ENCODE measurements around the gene RPP14. TPM values are rescaled to one million over a fixed set of nuclear protein-coding genes. Genes with fewer than 3 reads are reported as not detected.
"Not testable (repeated sequence)": the region's sequence is repeated elsewhere in the genome, so short reads cannot be mapped to it uniquely, and the experiment has no call there.

The RPP14 gene
- total RNA-seq (2014; rRNA removed; shearing (Covaris generic)) = 25.4 and 26.4 TPM in 2 replicates
- polyA plus RNA-seq (2015; cell fraction: cytosol; rRNA removed) = 16.9 and 18.1 TPM in 2 replicates
- polyA plus RNA-seq (2015; cell fraction: nucleus; rRNA removed) = 18.2 and 23.8 TPM in 2 replicates

DNA sequence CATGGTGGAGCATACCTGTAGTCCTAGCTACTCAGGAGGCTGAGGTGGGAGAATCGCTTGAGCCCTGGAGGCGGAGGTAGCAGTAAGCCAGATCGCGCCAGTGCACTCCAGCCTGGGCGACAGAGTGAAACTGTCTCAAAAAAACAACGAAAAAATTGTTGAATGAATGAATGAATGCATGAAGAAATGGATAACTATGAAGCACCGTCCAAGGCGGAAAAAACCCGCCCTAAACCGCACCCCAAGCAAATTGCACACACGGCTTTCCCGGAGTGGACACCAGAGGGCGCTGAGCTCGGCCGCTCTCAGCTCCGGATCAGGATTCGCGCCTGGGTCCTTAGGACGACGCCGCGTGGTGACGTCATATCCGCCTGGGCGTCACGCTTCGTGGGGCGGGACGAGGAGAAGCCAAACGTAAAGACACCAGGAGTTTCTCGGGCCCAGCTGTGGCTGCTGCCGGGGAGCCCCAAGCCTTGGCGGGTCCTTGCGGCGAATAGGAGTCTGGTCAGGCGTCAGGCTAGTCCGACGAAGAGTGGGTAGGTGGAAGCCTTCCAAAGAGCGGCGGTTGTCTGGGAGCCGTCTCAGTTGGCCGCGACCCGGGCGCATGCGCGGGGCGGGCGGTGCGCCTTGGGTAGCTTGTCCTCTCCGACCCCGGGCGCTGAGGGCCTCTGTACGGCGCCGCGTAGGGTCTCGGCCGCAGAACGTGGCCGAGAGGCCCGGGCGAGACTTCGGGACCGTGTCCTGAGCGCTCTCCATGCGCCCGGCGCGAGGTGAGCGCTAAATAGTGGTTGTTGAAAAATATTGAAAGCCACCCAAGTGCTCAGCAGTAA lies at the start of gene RPP14, which contains the start of gene HTD2:
RPP14 (plus strand) TSS at position 364 of the 830 bp plus-strand sequence. CDS start 4,085 bp downstream, outside the sequence.
HTD2 (plus strand) TSS at position 639 of the 830 bp plus-strand sequence. CDS start 11,094 bp downstream, outside the sequence.
- in situ Hi-C loops (cut with HindIII; ENCODE audit: low pct_unique_long_range_greater_than_20kb, low sequenced_read_pairs) = no loop called here
- peak; percentile 96 for DNase-seq (ENCODE audit: low read depth, low spot score)

DNA sequence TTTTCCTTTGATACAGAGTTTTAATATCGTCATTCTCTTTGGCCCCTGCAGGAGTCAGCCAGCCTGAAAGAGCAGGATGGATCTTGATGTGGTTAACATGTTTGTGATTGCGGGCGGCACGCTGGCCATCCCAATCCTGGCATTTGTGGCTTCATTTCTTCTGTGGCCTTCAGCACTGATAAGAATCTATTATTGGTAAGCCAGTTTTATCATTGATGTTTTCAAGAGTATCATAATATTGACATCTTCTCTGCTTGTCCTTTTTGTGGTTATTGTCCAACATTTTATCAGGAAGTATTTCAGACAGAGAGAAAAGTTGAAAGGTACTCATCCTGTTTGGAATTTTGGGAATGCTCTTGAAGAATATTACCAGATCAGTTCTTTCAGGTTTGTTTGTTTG lies 49.5 kb upstream of the RPP14 start:
- no peak for DNase-seq (ENCODE audit: low read depth, low spot score)
- in situ Hi-C loops (cut with HindIII; ENCODE audit: low pct_unique_long_range_greater_than_20kb, low sequenced_read_pairs) = no loop called here

DNA sequence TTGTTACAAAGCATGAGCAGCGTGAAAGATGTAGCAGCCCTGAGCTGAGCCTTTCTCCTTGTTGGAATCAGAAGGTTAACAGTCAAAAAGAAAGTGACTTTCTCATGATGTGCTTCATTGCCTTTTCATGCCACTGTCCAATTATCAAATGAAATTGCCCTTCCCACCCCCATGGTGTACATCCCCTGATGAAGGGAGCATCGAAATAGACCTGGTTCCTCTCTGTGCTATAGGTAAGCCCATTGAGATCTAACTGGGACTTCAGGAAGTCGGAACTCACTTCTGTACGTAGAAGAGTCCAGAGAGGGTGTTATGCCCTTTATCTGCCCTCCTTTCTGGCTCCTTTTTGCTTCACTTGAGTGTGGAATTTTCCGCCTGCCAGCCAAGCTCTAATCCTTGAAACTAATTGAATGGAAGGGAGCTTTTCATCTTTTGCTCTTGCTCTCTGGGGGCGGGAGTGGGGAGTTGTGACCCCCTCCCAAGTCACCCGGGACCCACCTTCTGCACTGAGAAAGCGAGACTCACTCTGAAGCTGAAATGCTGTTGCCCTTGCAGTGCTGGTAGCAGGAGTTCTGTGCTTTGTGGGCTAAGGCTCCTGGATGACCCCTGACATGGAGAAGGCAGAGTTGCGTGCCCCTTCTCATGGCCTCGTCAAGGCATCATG lies 47.5 kb upstream of the RPP14 start:
- DNase-seq (ENCODE audit: low read depth, low spot score) = no peak
- in situ Hi-C loops (cut with HindIII; ENCODE audit: low pct_unique_long_range_greater_than_20kb, low sequenced_read_pairs) = no loop called here

DNA sequence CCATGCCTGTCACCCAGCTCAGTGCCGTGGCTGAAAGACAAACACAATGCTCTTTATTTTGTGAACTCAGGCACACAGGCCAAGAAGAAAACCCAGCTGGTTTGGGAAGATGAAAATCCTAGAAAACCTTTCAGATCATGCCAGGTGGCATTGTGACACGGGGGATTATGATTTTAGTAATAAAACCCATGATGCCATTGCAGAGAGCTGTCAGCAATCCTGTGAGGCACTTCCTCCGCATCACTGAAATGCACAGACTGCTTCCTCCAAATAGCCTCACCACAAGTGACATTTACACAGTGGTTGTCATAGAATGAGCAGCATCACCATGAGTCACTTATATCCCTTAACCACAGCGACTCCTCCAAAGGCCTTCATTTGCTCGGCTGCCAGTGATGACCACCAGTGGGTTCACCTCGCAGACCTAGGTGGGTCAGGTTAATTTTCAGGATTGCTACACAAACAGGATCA lies 45.7 kb upstream of the RPP14 start:
- DNase-seq (ENCODE audit: low read depth, low spot score) = peak; percentile 42

DNA sequence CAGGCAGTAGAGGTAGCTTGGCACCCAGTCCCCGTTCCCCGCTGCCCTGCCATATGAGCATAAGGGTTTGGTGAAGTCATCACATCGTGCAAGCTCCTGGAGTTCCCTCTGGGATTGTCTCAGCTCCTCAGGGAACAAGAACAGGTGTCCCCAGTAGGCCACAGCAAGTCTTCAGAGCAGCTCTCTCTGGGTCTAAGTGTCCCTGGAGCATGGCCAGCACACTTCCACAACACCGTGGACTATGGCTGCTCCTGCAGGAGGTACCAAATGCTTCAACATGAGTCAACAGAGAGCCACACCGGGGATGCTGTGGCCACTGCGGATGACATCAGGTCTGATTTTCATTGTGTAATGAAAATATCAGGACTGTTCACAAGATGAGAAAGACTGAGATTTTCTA lies 45.3 kb upstream of the RPP14 start:
- DNase-seq (ENCODE audit: low read depth, low spot score) = no peak
- in situ Hi-C loops (cut with HindIII; ENCODE audit: low pct_unique_long_range_greater_than_20kb, low sequenced_read_pairs) = no loop called here

More for the DNA sequence above, 45.7 kb upstream of the RPP14 start:
- in situ Hi-C loops (cut with HindIII; ENCODE audit: low pct_unique_long_range_greater_than_20kb, low sequenced_read_pairs) = no loop called here

DNA sequence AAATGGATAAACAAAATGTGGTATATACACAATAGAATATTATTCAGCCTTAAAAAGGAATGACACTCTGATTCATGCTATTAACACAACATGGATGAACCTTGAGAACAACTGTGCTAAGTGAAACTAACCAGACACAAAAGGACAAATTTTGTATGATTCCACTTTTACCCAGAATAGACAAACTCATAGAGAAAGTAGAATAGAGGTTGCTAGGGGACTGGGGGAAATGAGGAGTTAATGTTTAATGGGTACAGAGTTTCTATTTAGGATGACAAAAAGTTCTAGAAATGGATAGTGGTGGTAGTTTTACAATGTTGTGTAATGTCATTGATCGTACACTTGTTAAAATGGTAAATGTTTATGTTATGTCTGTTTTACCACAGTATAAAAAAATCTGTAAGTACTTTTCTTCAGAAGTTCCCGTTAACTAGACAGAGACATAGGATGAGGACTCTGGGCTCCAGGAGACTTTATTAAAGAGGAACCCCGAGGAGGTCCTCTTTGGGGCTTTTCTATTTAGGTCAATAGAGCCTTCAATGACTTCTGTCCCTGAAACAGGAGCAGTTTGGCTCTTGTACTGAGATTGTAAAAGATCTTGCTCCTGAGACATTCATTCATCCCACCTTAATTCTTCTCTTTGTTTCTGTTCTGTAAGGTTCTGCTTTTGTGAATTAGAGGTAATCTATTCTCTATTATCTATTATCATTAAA lies 43.9 kb upstream of the RPP14 start:
- in situ Hi-C loops (cut with HindIII; ENCODE audit: low pct_unique_long_range_greater_than_20kb, low sequenced_read_pairs) = no loop called here
- DNase-seq (ENCODE audit: low read depth, low spot score) = no peak

DNA sequence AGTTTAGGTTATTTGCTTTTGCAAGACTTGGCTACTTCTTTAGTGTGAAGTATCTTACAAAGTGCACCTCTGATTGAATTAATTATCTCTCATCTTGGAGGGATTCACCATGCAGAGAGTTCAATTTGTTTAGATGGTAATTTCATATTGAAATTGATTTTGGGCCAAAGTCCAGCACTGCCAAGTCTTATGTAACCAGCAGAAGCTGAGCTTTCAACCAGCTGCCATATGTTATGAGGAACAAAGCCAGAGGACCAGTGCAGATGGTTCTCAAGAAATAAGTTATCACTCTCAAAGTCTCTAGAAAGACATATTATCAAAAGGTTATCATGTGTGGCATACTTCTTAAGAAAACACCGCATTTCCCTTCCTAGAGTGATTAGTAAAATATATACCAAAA lies 39.5 kb upstream of the RPP14 start:
- DNase-seq (ENCODE audit: low read depth, low spot score) = no peak
- in situ Hi-C loops (cut with HindIII; ENCODE audit: low pct_unique_long_range_greater_than_20kb, low sequenced_read_pairs) = no loop called here

DNA sequence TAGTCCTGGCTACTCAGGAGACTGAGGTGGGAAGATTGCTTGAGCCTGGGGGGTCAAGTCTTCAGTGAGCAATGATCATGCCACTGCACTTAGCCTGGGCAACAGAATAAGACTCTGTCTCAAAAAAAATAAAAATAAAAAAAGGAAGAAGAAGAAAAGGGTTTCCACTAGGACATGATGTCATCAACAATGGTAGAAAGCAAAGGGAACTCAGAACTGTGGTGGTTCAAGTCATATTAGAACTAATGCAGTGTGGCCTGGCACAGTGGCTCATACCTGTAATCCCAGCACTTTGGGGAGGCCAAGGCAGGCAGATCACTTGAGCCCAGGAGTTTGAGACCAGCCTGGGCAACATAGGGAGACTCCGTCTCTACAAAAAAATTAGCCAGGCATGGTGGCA lies 38.5 kb upstream of the RPP14 start:
- DNase-seq (ENCODE audit: low read depth, low spot score); in situ Hi-C loops (cut with HindIII; ENCODE audit: low pct_unique_long_range_greater_than_20kb, low sequenced_read_pairs): not testable (repeated sequence)

DNA sequence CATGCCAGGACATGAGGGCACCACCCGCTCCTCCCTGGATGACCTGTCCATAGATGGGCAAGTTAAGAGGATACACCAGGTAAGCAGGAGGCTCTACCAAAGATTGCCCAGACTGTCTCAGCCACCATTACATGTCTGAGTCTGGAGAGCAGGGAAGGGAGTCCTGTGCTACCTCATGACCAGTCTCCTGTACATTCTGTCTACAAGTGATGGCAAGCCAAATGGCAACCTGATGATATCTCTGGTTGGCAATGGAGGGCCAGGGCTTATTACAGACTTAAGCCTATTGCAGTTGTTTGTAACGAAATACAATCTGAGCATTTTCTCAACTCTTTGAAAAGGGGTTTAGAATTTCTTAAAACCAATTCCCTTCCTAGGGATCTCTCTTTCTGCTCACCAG lies 36.7 kb upstream of the RPP14 start:
- DNase-seq (ENCODE audit: low read depth, low spot score) = no peak
- in situ Hi-C loops (cut with HindIII; ENCODE audit: low pct_unique_long_range_greater_than_20kb, low sequenced_read_pairs) = no loop called here

DNA sequence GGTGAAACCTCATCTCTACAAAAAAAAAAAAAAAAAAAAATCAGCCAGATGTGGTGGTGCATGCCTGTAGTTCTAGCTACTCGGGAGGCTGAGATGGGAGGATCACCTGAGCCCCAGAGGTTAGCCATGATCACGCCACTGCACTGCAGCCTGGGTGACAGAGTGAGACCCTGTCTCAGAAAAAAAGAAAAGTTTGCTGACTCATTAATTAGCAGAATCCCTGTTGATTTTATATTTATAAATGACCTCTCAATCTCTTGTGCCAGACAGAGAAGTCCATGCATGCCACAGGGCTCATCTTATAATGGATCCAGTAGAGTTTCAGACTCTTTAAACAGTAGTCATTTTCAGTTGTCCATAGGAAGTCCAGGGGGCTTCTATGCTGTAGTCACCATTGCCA lies 35.6 kb upstream of the RPP14 start:
- DNase-seq (ENCODE audit: low read depth, low spot score) = no peak
- in situ Hi-C loops (cut with HindIII; ENCODE audit: low pct_unique_long_range_greater_than_20kb, low sequenced_read_pairs) = no loop called here

DNA sequence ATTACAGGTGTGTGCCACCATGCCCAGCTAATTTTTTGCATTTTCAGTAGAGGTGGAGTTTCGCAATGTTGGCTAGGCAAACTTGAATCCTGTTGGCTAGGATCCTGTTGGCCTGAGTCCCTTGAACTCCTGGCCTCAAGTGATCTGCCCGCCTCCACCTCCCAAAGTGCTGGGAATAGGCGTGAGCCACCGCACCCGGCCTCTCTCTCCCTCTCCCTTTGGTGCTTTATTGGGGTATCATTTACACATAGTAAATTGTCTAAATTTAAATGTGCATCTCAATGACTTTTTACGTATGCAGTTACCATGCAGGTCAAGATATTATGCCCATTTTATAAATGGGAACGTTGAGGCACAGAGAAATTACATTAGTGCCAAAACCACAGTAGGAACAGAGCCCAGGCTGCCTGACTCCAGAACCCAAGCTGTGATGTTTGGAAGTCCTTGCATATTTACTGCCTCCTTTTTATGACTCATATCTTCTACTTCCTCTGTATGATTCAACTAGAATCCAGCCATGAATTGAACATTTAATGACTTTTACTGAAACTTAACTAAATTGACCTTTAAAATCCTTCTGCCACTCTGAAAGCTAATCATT lies 34.0 kb upstream of the RPP14 start:
- DNase-seq (ENCODE audit: low read depth, low spot score) = peak; percentile 54
- in situ Hi-C loops (cut with HindIII; ENCODE audit: low pct_unique_long_range_greater_than_20kb, low sequenced_read_pairs) = no loop called here

DNA sequence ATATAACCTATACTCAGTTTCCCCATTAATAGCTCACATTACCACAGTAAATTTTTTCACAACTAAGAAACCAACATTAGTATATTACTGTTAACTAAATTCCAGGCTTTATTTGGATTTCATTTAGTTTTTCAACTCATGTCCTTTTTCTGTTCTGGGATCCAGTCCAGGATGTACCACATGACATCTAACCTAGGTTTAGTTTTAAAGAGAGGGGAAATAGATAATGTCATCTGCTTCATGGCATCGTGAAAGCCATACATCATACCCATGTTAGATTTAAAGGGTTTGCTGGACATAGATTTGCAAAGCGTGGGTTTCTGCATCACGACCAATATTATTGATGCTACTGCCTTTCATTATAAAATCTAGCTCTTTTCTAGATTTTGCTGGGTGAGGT lies 33.2 kb upstream of the RPP14 start:
- in situ Hi-C loops (cut with HindIII; ENCODE audit: low pct_unique_long_range_greater_than_20kb, low sequenced_read_pairs) = no loop called here
- no peak for DNase-seq (ENCODE audit: low read depth, low spot score)

DNA sequence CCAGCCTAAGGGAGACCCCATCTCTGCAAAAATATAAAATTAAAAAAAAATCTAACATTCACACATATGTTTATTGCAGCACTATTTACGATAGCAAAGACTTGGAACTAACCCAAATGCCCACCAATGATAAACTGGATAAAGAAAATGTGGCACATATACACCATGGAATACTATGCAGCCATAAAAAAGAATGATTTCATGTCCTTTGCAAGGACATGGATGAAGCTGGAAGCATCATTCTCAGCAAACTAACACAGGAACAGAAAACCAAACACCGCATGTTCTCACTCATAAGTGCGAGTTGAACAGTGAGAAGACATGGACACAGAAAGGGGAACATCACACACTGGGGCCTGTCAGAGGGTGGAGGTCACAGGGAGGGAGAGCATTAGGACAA lies 32.7 kb upstream of the RPP14 start:
- DNase-seq (ENCODE audit: low read depth, low spot score); in situ Hi-C loops (cut with HindIII; ENCODE audit: low pct_unique_long_range_greater_than_20kb, low sequenced_read_pairs): not testable (repeated sequence)

DNA sequence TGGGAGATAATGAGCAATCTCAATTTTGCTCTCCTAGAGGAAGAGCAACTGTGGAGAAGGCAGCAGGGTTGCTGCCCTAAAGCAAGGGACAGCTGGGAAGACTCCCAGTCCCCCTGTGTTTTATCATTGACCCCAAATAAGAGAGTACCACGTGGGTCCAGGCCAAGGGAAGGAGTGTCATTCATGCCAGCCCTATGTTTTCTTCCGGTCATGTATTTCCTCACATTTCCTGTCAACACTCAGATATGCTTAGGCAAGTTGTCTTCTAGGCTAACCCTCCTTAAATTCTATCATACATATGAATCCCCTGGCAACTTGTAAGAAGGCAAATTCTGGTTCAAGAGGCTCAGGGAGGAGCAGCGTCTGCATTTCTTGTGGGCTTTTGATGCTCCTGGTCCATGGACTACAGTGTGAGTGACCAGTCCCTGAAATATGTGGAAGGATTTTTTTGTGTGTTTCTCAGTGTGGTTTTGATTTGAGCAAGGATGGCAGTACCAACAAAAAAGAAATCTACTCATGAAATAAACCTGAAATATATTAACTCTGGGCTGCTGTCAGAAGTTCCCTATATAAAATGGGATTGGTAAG lies 31.9 kb upstream of the RPP14 start:
- in situ Hi-C loops (cut with HindIII; ENCODE audit: low pct_unique_long_range_greater_than_20kb, low sequenced_read_pairs) = no loop called here
- DNase-seq (ENCODE audit: low read depth, low spot score) = no peak

DNA sequence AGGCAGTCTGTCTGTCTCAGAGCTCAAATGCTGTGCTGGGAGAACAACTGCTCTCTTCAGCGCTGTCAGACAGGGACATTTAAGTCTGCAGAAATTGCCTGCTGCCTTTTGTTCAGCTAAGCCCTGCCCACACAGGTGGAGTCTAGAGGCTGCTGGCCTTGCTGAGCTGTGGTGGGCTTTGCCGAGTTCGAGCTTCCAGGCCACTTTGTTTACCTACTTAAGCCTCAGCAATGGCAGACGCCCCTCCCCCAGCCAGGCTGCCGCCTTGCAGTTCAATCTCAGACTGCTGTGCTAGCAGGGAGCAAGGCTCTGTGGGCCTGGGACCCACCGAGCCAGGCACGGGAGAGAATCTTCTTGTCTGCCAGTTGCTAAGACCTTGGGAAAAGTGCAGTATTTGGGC lies 25.0 kb upstream of the RPP14 start:
- DNase-seq (ENCODE audit: low read depth, low spot score) = no peak
- in situ Hi-C loops (cut with HindIII; ENCODE audit: low pct_unique_long_range_greater_than_20kb, low sequenced_read_pairs) = no loop called here

DNA sequence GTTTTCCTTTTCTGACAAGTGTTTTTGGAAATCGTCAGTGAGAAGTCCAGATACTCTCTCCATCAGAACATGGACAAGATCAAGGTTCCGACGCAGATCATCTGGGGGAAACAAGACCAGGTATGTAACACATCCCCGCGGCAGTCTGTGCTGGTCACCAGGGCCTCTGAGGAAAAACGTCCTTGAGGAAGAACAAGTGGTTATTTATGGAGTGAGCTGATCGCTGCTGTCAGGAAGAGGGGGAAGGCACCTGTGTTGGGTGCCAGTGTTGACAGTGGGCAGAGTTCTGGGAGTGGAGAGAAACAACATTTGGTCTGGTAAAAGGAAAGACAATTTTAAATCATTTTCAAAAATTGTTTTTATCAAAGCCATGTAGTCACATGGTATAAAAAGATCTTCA lies 20.7 kb upstream of the RPP14 start:
- in situ Hi-C loops (cut with HindIII; ENCODE audit: low pct_unique_long_range_greater_than_20kb, low sequenced_read_pairs) = no loop called here
- DNase-seq (ENCODE audit: low read depth, low spot score) = no peak

DNA sequence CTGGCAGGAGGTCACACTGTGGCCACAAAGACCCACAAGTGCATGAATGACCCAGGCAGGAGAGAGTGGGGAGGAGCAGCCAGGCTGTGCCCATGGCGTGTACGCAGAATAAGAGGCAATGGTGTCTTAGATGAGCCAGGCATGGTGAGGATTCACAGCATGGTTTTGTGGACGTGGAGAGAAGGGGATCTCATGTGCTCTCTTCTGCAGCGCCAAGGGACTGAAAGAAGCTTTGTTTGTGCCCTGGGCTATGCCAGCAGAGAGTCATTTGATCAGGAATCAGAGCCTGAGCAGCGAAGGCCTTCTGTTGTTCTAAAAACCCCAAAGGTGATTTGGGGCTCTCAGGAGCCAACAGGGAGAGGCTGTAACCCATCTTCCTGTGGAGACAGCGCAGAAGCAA lies 18.7 kb upstream of the RPP14 start:
- peak; percentile 95 for DNase-seq (ENCODE audit: low read depth, low spot score)
- in situ Hi-C loops (cut with HindIII; ENCODE audit: low pct_unique_long_range_greater_than_20kb, low sequenced_read_pairs) = no loop called here
